Stimulated activated CD4-positive, alpha-beta T cell treated with anti-CD3 and anti-CD28 coated beads, Interleukin-1b, Interleukin-23, amount 100 ng/mL, for 24 hours (primary cell): ENCODE measurements around the gene RECK.
A peak's percentile ranks its signal among the peaks of the same experiment; 100 is the strongest.
"Not testable (repeated sequence)": the region's sequence is repeated elsewhere in the genome, so short reads cannot be mapped to it uniquely, and the experiment has no call there.

Experiments
- DNase-seq, 4 experiments: peaks; one replicate each; pipeline ENCODE4 v3.0.0-alpha.2; 2020; ENCODE audit warnings: low read depth in 4 of 4, low spot score in 1 of 4

The RECK gene

GRCh38 chr9:36153746-36154145 is 117.0 kb downstream of the RECK start:
- no peak for DNase-seq

- DNase-seq, result no peak
Measured at GRCh38 chr9:36154331-36154952, 117.7 kb downstream of the RECK start.

- no peak for DNase-seq
Measured at GRCh38 chr9:36156116-36156515, 119.4 kb downstream of the RECK start.

GRCh38 chr9:36158122-36158521 is 121.4 kb downstream of the RECK start:
- DNase-seq, result no peak

GRCh38 chr9:36158917-36159316 is 122.2 kb downstream of the RECK start:
- DNase-seq, result no peak

GRCh38 chr9:36159509-36159908 is 122.8 kb downstream of the RECK start:
- not testable (repeated sequence) for DNase-seq

GRCh38 chr9:36160126-36160525 is 123.4 kb downstream of the RECK start:
- not testable (repeated sequence) for DNase-seq

- DNase-seq, result no peak
Measured at GRCh38 chr9:36161187-36161586, 124.5 kb downstream of the RECK start.

GRCh38 chr9:36162211-36162738 is 125.6 kb downstream of the RECK start:
- DNase-seq, result no peak

- no peak for DNase-seq
Measured at GRCh38 chr9:36163049-36163785, 126.5 kb downstream of the RECK start.

GRCh38 chr9:36163786-36164170 is 127.1 kb downstream of the RECK start:
- DNase-seq, result no peak

- no peak for DNase-seq
Measured at GRCh38 chr9:36164372-36164771, 127.7 kb downstream of the RECK start.

GRCh38 chr9:36164989-36165388 is 128.3 kb downstream of the RECK start:
- DNase-seq, result no peak

- no peak for DNase-seq
Measured at GRCh38 chr9:36165826-36166167, 129.1 kb downstream of the RECK start.

- DNase-seq, result peak; percentile 61 to 81 (median 71)
Measured at GRCh38 chr9:36166168-36166927, 129.6 kb downstream of the RECK start.

- DNase-seq, result no peak
Measured at GRCh38 chr9:36169166-36169565, 132.5 kb downstream of the RECK start, which contains the start of gene CCIN. Gene CCIN (plus strand): TSS chr9:36169388. CDS start chr9:36169503, 115 bp downstream.

- no peak for DNase-seq
Measured at GRCh38 chr9:36169708-36170107, 133.0 kb downstream of the RECK start.

GRCh38 chr9:36170531-36170930 is 133.8 kb downstream of the RECK start:
- no peak for DNase-seq

- DNase-seq, result no peak
Measured at GRCh38 chr9:36173861-36174260, 137.1 kb downstream of the RECK start.
